Panc1 (cell line): ENCODE results near the gene MAP3K4.

Experiments
- CTCF ChIP-seq: fragments of 450-650 bp; IDR thresholded peaks from 2 replicates; pipeline ENCODE4 v1.5.1; 2017; ENCODE audit warnings: mild to moderate bottlenecking
- POLR2AphosphoS5 ChIP-seq: IDR thresholded peaks from 2 replicates; pipeline ENCODE4 v1.6.1; 2012; ENCODE audit warnings: mild to moderate bottlenecking, low read depth, low read length, moderate library complexity
- REST ChIP-seq, 2 experiments: IDR thresholded peaks; 2 replicates each; pipeline ENCODE4 v1.6.1; 2011 to 2012; ENCODE audit warnings: low read depth in 2 of 2, control low read depth in 1 of 2, low read length in 1 of 2, mild to moderate bottlenecking in 1 of 2, moderate library complexity in 1 of 2; ENCODE audit not compliant: insufficient read depth in 1 of 2

DNA sequence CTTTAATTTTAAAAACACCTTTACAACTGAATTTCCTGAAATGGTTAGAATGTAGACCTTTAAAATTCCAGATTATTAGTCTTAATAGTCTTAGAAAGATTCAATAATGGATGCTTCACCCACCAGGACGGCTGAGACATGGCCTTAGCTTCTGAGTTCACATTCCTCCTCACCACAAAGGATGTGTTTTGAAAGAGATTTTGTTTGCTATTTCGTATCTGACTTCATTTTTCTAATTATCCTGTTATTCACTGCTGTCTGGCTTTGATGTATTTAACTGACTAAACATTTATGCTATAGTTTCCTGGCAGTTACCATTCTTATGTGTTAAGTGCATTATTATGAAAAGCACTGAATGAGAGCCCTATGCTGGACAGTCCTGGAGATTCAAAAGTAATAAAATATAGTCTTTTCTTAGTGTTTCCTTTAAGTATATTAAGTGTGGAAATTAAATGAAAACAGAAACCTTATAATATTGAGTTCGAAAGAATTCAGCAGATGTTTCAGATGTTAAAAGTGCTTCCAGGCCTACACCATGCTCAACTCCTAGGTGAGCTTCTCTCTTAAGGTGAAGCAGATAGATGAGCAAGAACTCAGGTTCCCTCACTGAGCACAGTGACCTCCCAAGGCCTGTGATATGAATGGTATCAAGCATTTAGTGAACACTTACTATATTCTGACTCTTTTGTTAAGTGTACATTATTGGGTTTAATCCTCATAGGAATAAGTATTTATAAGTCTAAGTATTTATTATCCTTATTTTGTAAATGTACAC lies 40.3 kb downstream of the MAP3K4 start:
- TF ChIP-seq CTCF: no peak
- TF ChIP-seq REST (IDR thresholded peaks at IDR 0.05; ENCODE audit: insufficient read depth in 1 of 2, low read depth in 2 of 2, low read length in 1 of 2): no peak
- no peak for TF ChIP-seq POLR2AphosphoS5
